Activated CD4-positive, CD25-positive, alpha-beta regulatory T cell treated with anti-CD3 and anti-CD28 coated beads, Interleukin-2, amount 50 U/mL, for 72 hours (primary cell): ENCODE results near the gene BIN2.

Experiments used
- DNase-seq: peaks from one replicate; pipeline ENCODE4 v3.0.0; 2021

Gene BIN2

DNA sequence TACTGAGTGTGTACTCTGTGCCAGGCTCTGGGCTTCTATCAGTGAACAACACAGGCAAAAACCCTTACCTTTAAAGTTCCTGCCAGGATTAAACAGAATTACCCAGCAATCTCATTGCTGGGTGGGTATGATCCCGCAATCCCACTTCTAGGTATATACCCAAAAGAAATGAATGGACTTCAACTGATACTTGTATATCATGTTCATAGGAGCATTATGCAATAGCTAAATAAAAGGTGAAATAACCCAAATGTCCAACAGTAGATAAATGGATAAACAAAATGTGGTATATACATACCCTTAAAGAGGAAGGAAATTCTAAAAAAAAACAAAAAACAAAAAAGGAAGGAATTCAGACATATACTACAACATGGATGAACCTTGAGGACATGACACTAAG lies 70.7 kb downstream of the BIN2 start:
- no peak for DNase-seq

DNA sequence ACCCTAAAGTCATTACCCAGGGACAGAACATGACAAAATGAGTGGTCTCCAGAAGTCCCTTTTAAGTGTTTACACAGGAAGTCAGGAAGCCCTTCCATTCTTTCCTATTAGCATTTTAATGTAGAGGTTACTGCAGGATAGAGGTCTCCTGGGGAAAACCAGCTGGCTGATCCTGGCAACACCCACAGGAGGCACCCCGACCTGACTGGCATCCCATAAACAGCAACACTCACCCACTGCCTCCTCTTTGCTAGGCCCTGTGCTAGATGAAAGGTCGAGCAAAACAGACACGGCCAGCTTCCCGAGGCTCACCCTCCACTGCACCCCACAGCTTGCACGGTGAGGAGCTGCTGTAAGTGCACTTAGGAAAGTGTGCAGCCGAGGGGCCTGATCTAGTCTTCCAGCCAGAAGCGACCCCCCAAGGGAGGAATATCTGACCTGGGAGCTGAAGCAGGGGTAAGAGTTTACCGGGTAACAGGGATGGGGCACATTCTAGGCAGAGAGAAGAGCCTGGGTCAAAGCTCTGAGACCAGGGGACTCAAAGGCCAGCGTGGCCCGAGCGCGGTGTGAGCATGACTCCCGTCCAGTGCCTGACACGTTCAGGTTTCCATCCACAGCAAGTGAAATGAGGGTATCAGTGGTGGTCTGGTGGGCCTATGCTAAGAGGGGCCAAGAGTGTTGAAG lies 76.3 kb downstream of the BIN2 start:
- DNase-seq = no peak

DNA sequence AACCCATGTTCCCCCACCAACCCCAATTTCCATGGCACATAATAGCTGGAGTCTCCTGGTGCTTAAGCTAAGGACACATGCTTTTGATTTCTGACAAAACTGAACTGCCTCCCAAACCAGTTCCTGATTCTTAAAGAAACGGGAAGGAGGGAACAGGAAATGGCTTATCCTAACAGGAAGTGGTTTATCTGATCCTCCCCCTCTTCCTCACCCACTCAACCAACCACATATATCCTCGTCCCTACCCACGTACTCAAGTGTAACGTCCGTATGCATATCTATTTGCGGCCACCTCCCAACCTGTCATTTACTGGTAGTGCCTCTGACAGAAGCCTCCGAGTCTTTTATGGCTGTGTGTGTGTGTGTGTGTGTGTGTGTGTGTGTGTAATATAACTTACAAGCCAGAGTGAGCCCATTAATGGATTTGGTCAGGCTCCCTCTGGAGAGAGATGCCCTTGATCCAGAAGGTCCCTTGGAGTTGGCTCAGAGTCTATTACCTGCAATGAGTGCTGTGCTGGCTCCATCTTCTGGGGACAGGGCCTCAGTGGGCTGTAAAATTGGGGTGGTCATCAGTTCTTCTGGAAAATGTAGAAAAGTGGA lies 77.6 kb downstream of the BIN2 start:
- no peak for DNase-seq

DNA sequence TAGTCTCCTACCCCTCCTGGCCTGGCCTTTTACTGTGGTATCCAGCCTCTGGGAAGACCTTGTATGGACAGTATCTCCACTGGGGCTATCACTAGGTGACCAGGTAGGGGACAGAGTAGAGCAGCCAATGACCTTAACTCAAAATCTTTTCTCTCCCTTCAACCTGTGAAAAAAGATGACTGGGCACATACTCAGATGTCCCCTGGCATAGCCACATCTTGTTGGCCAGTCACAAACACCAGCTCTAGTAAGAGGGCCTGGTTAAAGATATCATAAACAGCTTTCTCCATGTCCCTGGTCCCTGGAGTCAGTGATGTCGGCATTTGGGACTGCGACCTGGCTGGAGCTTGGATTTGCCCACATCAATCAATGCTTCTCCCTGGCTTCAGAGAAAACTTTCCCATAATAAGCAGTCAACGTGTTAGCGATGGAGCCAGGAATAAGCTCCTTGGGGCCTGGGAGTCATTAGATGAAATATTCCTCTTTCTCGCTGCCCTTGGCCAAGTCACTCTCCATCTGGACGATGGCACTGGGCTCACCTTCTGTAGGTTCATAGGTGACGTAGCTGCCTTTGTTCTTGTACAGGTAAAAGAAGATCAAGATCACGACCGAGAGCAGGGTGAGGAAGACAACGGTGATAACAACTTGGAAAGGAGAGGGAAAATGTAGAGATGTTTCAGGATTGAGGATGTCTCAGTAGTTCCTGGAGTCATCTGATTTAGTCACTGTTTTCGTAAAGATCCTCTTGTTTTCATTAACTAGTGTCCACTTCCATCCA lies 78.3 kb downstream of the BIN2 start:
- DNase-seq = no peak

DNA sequence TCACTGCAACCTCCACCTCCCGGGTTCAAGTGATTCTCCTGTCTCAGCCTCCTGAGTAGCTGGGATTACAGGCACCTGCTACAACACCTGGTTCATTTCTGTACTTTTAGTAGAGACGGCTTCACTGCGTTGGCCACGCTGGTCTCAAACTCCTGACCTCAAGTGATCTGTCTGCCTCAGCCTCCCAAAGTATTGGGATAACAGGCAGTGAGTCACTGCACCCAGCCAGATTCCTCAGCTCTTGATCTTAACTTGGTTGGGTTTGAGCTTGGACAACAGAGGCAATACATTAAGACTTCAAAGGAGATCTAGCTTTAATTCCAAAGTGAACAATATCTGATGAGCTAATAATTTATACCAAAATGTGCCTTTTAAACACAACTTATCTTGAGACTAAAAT lies 79.7 kb downstream of the BIN2 start:
- no peak for DNase-seq

DNA sequence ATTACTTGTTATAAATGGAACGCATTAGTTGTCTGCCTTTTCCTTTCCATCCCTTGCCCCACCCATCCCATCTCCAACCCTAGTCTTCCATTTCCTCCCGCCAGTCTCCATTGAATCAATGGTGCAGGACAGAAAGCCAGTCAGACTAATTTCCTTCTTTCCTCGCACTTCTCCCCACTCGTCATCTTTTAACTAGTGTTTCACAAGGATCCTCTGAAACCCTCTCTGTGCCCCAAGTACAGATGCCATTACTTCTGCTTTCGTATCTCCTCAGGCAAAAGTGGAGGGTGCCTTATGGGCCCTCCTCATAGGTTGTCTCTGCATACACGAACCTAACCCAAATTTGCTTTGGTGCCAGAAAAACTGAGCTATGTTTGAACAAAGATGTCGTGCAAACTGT lies 81.1 kb downstream of the BIN2 start:
- DNase-seq = no peak

DNA sequence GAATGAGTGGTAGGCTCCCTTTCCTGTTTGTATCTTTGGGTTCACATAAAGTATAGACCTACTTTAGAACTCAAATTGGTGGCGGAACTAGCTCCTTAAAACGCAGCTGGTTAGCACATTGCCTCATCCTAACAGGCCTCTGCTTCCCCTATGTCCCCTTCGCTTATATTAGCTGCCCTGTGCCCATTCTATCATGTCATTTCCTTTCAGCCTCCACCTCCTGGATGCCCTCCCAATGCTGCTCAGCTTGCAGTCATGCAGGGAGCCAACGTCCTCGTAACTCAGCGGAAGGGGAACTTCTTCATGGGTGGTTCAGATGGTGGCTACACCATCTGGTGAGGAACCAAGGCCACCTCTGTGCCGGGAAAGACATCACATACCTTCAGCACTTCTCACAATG lies 81.9 kb downstream of the BIN2 start:
- no peak for DNase-seq

DNA sequence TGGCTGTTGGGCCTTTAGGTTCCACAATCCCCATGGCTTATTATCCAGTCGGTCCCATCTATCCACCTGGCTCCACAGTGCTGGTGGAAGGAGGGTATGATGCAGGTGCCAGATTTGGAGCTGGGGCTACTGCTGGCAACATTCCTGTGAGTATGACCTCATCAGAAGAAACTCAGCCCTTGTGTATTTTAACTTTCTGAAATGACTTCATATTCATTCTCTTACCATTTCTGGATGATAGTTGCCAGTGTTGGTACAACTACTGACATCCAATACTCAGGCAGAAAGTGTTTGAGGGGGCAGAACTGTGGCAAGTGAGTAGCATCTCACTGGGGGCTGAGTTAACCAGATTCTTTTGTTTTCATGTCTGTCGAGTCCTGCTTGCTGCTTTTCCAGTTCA lies 83.0 kb downstream of the BIN2 start:
- no peak for DNase-seq

DNA sequence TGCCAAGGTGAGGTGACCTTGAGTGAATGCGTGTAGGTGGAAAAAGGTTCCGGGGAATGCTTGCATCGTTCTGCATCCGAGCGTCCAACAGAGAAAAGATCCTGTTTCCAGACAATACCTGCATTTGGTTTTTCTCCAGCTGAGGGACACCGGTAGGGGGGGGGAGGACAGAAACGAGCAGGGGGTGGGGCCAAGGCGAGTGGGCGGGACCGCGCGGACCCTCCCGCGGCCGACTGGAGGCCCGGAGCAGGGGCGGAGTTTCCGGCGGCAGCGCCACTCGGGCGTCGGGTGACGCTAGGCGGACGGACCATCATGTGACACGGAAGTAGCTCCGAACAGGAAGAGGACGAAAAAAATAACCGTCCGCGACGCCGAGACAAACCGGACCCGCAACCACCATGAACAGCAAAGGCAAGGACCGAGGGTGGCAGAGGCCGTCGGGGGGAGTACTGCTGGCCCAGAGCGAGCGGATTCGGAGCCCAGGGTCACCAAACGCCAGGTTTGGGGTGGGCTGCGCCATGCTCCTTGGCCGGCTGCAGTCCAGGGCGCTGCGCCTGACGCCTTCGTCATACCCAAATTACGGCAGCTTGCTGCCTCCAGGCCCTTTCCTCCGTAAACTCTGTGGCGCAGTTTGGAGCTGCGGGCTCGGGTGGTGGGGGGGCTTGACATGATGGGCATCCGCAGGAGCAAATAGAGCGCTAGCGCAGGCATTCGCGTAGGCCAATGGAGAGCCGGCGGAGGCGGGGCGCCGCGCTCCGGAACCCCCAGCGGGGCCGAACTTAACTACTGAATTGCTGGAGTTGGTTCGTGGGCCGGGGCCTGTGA lies 85.3 kb downstream of the BIN2 start, which contains the start of gene DAZAP2:
DAZAP2 (plus strand) TSS at position 317 of the 825 bp plus-strand sequence; CDS start at position 399, 82 bp downstream.
- DNase-seq = peak; percentile 93

DNA sequence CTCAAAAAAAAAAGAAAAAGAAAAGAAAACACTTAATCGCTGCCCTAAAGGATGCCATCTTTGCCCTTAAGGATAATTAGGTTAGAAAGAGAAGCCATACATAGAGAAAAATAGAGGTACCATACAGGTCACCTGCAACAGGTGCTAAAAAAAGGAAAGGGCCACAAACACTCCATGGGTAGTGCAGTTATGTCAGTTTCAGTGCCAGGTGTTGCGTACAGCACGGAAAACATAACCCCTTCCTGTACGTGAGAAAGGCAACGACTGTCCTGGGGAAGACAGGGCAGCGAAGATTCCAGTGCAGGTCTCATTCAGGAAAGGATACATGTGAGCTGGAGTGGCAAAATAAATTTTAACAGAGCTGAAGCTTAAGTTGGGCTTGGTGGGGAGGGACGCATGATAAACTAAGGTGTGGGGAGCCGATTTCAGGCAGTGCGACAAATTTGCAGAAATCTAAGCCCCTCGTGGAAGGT lies 85.9 kb downstream of the BIN2 start:
- DNase-seq = no peak

DNA sequence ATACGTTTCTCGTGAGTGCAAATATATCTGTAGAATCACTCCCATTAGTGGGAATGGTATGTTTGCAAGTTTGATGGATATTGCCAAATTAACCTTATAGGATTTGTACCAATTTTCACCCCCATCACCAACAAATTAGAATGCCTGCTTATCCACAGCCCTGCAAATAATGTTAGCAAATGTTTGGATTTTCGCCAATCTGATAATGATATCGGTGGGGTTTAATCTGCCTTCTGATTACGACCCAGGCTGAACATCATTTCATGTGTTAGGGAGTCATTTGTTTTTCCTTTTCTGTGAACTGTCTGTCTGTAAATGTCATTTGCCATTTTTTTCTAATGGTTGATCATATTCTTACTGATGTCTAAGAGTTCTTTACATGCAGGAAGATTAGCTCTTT lies 89.4 kb downstream of the BIN2 start:
- DNase-seq = no peak

DNA sequence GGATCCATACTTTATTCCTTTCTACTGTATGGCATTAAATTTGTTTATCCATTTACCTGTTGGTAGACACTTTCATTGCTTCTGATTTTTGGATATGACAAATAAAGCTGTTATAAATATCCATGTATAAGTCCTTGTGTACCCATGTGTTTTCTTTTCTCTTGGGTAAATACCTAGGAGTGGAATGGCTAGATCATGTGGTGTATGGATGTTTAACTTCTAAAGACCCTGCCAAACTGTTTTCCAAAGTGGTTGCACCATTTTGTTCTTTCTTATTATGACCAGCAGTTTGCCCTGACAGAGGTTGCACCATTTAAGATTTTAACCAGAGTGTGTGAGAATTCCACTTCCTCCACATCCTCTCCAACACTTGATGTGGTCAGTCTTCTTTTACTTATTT lies 91.3 kb downstream of the BIN2 start:
- no peak for DNase-seq
